ENCODE results near the gene RASA3.
"Not testable (repeated sequence)": the region's sequence is repeated elsewhere in the genome, so short reads cannot be mapped to it uniquely, and the experiment has no call there.

RASA3 gene

DNA sequence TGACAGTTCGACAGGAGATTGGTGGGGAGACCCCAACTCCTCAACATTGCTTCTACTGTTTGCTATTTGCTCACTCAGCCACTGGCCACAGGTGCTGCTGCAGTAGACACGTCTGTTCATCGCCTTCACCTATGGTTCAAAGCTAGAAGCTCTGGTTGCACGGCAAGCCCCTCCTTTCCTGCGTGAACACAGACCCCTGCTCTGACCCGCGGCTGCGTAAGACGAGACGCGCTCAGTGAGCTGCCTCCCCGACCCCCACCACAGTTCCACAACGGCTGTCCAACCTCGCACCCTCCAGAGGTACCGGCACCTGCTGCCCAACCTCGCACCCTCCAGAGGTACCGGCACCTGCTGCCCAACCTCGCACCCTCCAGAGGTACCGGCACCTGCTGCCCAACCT, 6.8 kb downstream of the RASA3 start:
- DNase-seq = no peak

DNA sequence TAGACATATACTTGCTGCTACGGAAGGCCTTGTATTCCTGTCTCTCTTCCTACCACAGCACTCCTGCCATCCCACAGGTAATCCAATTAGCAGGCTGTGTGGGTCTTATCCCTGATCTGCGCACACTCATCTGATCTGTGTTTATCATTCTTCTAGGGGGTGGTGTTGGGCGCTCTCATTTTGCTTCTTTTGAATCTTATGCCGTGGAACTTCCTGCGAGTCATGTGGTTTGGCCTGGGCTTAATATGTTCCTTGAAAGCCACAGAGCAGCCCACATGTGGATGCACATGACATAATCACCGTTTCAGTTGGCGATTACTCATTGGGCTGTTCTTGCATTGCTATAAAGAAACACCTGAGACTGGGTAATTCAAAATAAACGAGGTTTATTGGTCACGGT, 7.5 kb downstream of the RASA3 start:
- DNase-seq = no peak

DNA sequence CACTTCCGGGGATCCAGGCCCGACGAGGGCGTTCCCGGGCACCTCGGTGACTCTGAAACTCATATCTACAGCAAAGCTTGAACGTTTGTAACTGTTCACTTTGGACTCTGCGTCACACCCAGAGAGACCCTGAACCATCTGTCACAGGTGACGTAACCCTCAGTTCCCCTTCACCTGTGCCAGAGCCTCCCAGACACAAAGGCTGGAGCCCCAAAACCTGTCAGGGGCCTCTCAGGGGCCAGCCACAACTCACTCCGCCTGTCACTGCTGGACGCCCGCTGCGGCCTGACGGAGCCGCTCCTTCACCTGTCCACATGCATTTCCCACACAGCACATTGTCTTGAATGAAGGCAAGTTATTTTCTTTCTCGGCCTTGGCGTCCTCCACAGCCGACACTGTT, 8.0 kb downstream of the RASA3 start:
- DNase-seq = no peak

DNA sequence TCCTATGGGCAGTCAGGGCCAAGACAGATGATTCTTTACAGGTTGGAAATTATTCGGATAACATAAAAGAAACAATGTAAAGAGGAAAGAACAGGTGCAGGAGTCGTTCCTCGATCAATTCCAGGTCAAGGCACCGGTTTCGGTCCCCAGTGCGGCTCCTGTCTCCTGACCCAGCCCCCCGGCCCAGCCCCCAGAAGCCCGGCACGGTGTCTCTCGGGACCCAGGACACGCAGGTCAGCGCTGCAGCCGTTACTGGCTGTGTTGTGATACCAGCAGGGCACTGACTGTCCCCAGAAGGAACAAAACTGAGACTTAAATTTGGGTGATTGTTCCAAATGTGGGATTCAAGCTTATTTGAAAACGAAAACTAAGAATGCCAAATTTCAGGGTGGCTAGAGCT, 8.5 kb downstream of the RASA3 start:
- no peak for DNase-seq

DNA sequence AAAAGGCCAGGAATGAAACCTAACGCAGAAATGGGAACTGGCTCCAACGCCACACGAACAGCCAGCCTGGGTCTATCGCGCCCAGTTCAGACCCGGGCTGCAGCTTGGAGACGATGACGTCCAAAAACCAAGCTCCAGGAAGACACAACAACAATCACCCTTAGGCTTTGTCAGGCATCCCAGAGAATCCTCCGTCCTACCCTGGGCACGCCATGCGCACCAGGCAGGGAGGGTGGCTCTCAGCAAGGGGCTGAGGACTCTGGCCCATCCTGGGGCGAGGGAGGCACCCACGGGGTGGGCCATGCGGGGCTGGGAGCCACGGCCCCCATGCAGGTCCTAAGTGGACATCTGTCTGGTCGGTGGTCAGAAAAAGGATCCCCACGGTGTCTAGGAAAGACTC, 9.0 kb downstream of the RASA3 start:
- DNase-seq = no peak

DNA sequence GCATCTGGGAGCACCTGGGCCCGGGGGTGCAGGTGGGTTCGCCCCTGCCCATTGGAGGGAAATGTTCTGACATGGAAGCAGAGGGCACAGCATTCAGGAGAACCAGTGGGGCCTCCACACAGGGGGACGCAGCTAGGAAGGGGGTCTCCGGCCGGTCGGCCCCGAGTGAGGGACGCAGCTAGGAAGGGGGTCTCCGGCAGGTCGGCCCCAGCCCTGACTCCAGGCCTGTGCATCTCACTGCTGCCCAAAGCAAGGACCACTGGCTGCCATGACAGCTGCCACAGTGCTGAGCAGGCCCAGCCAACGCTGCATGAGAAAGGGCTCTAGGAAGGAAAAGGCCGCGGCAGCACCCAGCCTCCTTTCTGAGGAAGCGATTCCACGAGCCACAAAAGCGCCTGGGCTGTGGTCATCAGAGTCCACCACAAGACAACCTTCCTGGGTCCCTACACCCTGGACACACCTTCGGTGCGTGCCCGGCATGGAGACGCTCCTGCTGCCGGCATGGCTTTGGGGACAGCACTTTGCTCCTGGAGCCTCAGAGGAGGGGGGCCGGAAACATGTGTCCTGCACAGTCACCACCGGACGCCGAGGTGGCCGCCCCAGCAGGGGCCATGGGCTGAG, 9.7 kb downstream of the RASA3 start:
- no peak for DNase-seq

DNA sequence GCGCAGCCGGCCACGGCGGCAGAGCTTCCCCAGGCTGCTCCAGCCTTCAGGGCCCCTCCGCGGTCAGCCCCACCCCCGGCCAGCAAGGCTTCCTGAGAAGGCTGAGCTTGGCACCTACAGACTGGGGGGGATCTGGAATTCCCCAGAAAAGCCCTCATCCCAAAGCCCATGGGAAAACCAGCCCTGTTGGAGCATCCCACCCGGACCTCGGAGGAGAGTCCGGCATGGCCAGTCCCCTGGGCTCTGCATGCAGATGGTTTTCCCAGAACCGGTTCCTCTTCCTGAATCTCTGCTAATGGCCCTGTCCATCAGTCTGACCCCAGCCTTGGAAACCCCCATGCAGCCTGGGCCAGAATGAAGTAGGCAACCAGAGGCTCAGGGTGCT, 10.3 kb downstream of the RASA3 start:
- no peak for DNase-seq

DNA sequence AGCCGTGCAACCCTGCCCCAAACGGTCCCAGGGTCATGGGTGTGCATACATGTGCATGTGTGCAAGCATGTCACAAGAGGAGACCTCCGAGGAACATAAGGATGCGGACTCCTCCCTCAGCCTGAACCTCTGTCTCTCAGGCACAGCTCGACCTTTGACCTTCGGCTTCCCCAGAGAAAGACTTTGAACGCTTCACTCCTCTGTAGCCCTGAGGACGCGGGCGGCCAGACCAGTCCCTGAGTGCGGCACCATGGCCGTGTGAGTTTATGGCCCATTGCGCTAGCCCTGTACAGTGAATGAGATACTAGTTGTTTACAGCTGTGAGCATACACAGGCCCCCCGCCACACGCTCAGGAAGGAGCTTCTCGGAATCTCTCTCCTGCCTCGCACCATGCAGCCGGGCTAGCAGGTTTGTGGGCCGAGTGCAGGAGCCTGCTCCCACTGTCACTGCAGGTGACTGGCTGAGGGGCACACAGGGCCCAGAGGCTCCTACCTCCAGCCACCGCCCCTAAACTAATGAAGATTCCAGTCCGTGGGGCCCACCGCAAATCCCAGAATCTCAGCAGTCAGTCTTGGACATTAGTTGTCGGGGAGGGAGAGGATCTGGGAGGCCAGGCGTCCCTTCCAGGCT, 10.8 kb downstream of the RASA3 start:
- no peak for DNase-seq

DNA sequence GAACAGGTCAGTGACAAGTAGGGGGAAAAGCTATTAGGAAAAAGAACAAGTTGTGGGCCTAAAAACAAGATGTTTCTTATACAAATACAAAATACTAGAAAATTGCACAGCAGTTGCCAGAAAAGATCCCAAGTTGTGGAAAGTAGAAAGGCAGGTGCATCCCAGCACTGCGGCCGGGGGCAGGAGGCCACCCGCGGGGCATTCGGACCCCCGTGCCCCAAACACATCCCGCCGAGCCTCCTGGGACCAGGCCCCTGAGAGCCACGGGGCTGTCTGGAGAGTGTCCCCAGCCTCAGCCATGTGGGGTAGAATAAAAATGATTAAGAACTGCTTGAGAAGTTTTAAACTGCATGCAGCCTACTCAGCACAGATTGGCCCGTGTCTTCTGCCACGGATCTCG, 11.4 kb downstream of the RASA3 start:
- DNase-seq = no peak

DNA sequence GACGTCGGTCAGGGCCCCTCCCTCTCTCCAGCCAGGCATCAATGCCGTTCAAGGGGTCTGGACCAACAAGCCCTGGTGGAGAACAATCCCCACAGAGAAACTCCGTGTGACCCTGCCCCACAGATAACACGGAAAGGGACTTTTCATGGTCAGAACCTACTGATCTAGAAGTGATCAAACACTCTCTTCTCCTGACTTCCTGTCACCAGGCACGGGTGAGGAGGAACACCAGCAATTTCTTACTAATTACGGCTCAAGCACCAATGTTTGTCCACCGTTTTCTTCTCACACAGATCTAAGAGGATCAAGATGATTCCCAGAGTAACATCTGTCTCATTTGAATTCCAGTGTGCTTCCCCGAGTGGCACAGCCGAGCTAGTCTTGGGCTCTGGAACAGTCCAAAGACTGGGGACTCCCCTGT, 11.8 kb downstream of the RASA3 start:
- no peak for DNase-seq

DNA sequence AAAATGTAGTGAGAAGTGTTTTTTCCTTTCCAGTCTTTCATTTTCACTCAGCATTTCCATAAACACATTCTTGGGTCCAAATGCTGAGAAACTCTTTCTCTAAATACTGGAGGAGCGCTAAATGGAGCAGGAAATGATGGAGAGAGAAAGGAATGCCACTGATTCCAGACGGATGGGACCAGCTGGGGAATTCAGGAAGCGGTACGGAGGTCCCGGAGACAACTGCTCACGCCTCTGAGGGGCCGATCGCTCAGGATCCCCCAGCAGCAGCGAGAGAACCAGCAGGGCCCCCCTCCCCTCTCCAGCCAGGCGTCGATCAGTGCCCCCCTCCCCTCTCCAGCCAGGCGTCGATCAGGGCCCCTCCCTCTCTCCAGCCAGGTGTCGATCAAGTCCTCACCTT, 13.2 kb downstream of the RASA3 start:
- no peak for DNase-seq

DNA sequence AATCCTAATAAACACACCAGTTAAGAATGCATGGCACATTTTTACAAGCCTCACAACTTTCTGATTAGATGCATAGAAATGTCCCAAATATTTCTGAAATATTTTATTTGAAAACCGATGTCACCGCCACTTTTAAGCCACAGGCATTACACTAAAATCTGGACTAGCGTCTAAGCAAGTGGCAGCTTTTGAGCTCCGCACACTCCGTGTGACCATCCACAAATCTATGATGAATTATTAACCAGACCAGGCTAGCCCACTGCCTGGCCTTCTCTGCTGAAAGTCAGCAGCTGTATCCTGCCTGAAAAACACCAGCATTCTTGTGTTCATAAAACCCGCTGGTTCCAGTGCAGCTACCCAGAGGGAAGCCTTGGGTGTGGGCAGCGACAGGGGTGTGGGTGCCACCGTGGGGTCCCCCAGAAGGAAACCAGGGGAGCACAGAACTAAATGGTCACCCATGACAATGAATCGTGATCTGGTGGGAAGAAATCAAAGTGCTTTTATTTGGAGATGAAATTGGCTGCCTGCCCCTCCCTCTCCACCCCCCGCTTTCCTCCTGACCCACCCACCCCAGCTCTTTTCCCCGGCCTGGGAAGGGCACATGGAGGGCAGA, 13.8 kb downstream of the RASA3 start:
- DNase-seq = no peak

DNA sequence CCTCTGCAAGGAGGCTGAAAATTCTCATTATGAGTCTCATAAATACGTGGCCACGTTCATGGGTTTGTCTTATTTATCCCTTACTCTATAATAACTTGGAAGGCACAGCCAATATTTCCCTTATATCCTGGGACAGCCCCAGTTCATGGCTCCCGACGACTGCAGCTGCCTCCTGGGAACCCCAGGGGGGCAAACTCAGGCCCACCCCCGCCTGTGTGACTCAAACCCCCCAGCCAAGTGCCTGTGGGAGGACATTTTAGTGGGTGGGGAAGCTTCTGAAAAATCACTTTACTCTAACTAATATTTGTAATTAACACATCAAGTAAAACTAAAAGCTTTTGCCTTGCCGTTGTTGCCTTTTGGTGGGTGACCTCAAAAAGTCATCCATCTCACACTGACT, 14.3 kb downstream of the RASA3 start:
- no peak for DNase-seq

DNA sequence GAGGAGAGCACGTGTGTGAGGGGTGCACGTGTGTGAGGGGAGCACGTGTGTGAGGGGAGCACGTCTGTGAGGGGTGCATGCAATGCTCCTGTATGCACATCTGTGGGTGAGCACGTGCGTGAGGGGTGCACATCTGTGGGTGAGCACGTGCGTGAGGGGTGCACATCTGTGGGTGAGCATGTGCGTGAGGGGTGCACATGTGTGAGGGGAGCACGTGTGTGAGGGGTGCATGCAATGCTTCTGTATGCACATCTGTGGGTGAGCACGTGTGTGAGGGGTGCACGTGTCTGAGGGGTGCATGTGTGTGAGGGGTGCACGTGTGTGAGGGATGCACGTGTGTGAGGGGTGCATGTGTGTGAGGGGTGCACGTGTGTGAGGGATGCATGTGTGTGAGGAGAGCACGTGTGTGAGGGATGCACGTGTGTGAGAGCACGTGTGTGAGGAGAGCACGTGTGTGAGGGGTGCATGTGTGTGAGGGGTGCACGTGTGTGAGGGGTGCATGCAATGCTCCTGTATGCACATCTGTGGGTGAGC, 15.0 kb downstream of the RASA3 start:
- not testable (repeated sequence) for DNase-seq

DNA sequence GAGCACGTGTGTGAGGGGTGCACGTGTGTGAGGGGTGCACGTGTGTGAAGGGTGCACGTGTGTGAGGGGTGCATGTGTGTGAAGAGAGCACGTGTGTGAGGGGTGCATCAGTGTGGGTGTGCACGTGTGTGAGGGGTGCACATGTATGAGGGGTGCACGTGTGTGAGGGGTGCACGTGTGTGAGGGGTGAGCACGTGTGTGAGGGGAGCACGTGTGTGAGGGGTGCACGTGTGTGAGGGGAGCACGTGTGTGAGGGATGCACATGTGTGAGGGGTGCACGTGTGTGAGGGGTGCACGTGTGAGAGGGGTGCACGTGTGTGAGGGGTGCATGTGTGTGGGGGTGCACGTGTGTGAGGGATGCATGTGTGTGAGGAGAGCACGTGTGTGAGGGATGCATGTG, 15.7 kb downstream of the RASA3 start:
- DNase-seq = no peak

DNA sequence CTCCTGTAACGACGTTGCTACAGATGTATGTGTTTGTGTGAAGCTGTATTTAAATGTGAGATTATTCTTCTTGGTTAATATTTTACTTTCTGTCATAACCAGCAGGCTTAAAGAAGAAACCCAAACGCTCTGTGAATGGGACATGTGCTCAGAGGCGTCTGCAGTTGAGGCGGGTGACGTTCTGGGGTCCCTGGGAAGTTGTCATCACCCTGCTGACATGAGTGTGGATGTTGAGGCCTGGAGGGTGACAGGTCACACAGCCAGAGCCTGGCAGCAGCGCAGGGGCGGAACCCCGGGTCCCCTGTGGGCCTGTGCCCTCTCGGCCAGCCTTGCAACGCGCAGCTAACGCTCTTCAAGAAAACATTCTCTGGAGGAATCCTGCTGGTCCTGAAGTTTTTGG, 16.6 kb downstream of the RASA3 start:
- DNase-seq = no peak

DNA sequence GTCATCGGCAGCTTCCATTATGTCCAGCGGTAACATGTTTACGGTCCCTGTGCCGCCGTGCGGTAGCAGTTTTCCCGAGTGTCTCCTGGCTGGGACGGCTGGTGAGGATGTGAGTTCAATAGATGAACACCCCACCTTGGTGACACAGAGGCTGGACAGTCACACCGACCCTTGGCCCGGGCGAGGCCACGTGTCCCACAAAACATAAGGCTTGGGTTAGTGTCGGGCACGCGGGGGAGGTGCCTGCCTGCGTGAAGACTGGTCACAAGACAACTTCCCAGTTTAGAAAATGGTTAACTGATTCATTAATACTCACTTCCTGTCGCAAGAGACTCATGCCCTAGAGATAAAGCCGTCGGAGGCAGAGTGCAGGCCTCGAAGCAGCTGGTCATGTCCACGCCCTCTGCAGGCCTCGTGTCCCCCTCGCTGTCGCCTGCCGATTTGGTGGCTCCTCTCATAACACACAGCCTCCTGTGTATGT, 17.2 kb downstream of the RASA3 start:
- no peak for DNase-seq

DNA sequence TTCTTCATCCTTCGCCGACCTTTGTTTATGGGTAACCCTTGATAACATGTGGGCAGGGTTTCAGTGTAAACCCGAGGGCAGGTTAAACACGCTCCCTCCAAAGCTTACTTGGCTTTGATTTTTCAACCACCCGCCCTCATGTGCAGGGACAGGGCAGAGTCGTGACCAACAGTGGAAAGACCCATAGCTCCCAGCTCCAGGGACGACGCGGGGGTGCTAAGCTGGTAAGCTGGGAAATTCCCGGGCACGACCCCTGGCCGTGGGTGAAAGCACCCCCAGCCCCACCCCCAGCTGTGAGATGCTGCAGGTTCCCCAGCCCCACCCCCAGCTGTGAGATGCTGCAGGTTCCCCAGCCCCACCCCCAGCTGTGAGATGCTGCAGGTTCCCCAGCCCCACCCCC, 17.8 kb downstream of the RASA3 start:
- DNase-seq = not testable (repeated sequence)

DNA sequence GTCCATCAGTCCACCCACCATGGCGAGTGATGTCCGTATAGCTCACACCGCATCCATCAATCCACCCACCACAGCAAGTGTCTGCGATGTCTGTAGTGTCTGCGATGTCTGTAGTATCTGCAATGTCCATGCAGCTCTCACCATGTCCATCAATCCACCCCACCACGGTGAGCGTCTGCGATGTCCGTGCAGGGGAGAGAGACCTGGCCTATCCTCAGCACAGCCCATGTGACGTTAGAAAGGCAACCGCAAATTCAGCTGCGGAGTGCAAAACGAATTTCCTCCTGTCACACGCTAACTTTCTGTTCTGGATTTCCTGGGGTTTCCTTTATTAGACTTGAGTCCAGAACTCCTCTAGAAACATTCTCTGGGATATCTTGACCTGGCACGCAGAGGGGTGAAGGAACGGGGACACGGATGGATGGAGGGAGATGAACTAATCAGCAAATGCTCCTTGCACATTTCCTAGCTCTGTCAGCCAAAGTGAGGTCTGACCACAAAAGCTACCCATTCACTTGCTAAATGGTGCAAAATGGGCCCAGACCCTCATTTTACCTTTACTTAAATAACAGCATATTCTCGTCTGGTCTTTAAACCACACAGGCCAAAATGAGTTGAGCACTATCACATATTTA, 18.3 kb downstream of the RASA3 start:
- DNase-seq = no peak

DNA sequence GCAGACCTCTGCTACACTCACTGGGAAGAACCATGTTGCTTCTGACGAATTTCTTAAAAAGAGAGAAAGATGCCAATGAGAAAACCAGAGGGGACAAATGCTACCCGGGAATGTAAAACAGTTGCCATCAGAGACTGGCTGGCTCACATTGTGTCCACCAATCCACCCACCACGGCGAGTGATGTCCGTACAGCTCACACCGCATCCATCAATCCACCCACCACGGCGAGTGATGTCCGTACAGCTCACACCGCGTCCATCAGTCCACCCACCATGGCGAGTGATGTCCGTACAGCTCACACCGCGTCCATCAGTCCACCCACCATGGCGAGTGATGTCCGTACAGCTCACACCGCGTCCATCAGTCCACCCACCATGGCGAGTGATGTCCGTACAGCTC, 19.0 kb downstream of the RASA3 start:
- not testable (repeated sequence) for DNase-seq

DNA sequence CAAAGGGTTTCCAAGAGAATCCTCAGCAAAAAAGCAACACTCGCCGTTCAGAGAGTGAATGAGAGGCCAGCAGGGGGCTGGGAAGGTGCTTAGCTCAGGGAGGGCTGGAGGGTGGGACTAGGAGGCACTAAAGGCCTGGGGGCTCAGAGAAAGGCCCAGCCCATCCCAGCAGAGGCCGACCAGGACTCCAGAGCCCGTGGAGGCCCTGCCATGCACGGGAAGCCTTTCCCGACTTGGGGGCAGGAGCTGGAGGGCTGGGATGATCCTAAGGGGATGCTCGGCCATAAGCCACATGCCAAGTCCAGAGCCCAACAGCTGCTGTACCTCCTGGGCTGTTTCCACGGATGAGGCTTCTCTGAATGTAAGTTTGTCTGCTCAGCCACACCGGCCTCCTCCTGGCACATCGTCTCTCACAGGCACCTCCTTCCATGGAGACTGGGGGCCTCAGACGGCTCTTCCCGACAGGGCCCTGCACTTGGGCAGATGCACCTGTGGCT, 19.5 kb downstream of the RASA3 start:
- no peak for DNase-seq

DNA sequence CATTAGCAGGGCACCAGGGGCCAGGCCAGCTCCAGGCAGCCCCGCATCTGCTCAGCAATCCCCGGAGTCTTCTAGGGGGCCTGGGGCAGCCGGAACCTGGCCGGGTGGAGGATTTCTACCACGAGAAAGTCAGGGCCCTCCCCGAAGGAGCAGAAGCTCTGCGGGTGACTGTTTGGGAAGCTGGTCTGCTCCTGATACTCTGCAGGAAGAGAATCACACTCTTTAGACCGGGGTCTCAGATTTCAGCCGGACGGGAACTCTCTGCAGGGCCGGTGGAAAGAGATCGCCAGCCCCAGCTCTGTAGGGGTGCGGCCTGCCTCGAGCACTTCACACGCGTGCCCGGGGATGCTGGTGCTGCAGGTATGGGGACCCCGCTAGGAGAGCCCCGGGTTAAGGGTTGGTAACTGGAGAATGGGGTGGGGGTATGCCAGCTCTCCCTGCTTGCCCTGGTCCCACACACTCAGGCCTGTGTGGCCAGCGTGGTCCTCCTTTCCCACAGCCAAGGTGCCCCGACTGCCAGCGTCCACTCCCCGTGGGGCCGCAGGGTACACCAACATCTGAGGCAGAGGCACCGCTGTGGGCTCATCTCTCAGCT, 20.1 kb downstream of the RASA3 start:
- DNase-seq = no peak

DNA sequence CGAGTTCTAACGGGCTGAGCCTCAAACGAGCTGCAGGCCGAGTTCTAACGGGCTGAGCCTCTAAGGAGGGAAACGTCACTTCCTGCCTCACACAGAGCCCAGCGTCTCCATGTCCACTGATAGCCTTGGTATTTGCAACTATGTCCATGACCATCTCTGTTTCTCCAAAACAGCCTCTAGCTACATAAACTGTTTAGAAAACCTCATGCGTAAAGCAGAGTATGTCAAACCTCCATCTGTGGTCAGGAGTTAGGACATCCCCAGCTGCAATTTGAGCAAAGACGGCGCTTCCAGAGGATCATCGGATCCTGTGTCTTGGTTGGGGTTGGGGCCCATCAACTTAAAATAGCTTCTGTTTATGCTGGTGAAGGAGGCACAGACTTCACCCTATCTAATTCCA, 20.8 kb downstream of the RASA3 start:
- no peak for DNase-seq
